Gastrocnemius medialis (tissue), 4 donors: ENCODE results near the gene APP.

Experiments
- POLR2A ChIP-seq, 2 donors: fragments of 450-650 bp; IDR thresholded peaks; one replicate each; pipeline ENCODE4 v1.6.1; 2017; ENCODE audit warnings: antibody characterized with exemption in 2 of 2, mild to moderate bottlenecking in 2 of 2, moderate library complexity in 2 of 2
- TF ChIP-seq, protein P1 (sequence below), 5 experiments: fragments of 450-650 bp in 3 of 5; fragments of 200-600 bp in 2 of 5; sonication (generic) in 2 of 5; IDR thresholded peaks in 4 of 5; conservative IDR thresholded peaks in 1 of 5; 1 replicate in 4 of 5; 2 replicates in 1 of 5; pipeline ENCODE4 v1.5.1; 2016 to 2019; ENCODE audit warnings: antibody characterized with exemption in 5 of 5, mild to moderate bottlenecking in 3 of 5, moderate library complexity in 3 of 5

GRCh38 chr21:25906587-25906986 is 264.0 kb downstream of the APP start:
- TF ChIP-seq, protein P1, sequence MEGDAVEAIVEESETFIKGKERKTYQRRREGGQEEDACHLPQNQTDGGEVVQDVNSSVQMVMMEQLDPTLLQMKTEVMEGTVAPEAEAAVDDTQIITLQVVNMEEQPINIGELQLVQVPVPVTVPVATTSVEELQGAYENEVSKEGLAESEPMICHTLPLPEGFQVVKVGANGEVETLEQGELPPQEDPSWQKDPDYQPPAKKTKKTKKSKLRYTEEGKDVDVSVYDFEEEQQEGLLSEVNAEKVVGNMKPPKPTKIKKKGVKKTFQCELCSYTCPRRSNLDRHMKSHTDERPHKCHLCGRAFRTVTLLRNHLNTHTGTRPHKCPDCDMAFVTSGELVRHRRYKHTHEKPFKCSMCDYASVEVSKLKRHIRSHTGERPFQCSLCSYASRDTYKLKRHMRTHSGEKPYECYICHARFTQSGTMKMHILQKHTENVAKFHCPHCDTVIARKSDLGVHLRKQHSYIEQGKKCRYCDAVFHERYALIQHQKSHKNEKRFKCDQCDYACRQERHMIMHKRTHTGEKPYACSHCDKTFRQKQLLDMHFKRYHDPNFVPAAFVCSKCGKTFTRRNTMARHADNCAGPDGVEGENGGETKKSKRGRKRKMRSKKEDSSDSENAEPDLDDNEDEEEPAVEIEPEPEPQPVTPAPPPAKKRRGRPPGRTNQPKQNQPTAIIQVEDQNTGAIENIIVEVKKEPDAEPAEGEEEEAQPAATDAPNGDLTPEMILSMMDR (IDR thresholded peaks at IDR 0.05 in 4 of 5, conservative IDR thresholded peaks at IDR 0.05 in 1 of 5) = no peak
- TF ChIP-seq POLR2A (IDR thresholded peaks at IDR 0.05) = no peak
